MM.1S (cell line): Measurements from ENCODE around the gene PSORS1C1.

Experiments used
- DNase-seq: peaks from one replicate; pipeline ENCODE4 v3.0.0-alpha.2; 2015
- H2AFZ ChIP-seq: fragments of 300-600 bp; sonication (generic); 2 replicates; pipeline ENCODE4 v1.6.0; 2016; ENCODE audit warnings: antibody characterized with exemption, low read length
- H3F3A ChIP-seq: fragments of 300-600 bp; sonication (generic); 2 replicates; pipeline ENCODE4 v1.6.1; 2016; ENCODE audit warnings: mild to moderate bottlenecking, antibody characterized with exemption, low read length, moderate library complexity, mixed read lengths; ENCODE audit not compliant: insufficient read depth
- H3K27ac ChIP-seq: fragments of 300-600 bp; sonication (generic); 2 replicates; pipeline ENCODE4 v1.5.1; 2016; ENCODE audit warnings: mild to moderate bottlenecking, low read length
- H3K27me3 ChIP-seq: fragments of 300-600 bp; sonication (generic); replicated peaks from 2 replicates; pipeline ENCODE4 v1.6.0; 2016; ENCODE audit warnings: low read length; ENCODE audit not compliant: insufficient read depth
- H3K36me3 ChIP-seq: fragments of 300-600 bp; sonication (generic); replicated peaks from 2 replicates; pipeline ENCODE4 v1.6.1; 2016; ENCODE audit warnings: mild to moderate bottlenecking, low read length, mixed read lengths; ENCODE audit not compliant: insufficient read depth
- H3K4me1 ChIP-seq: fragments of 300-600 bp; sonication (generic); 2 replicates; pipeline ENCODE4 v1.6.1; 2016; ENCODE audit warnings: low read length, mixed read lengths
- H3K4me2 ChIP-seq: fragments of 300-600 bp; sonication (generic); 2 replicates; pipeline ENCODE4 v1.6.0; 2016; ENCODE audit warnings: low read depth, low read length
- H3K4me3 ChIP-seq: fragments of 300-600 bp; sonication (generic); 2 replicates; pipeline ENCODE4 v1.5.1; 2016; ENCODE audit warnings: low read length, mixed read lengths
- H3K79me2 ChIP-seq: fragments of 300-600 bp; sonication (generic); 2 replicates; pipeline ENCODE4 v1.6.1; 2016; ENCODE audit warnings: mixed run types, low read length, mixed read lengths
- H3K9ac ChIP-seq: fragments of 300-600 bp; sonication (generic); 2 replicates; pipeline ENCODE4 v1.6.1; 2016; ENCODE audit warnings: low read length, mixed read lengths
- H3K9me2 ChIP-seq: fragments of 300-600 bp; sonication (generic); replicated peaks from 2 replicates; pipeline ENCODE4 v1.6.1; 2016; ENCODE audit warnings: mild to moderate bottlenecking, low read length, mixed read lengths; ENCODE audit not compliant: insufficient read depth
- H3K9me3 ChIP-seq: fragments of 300-600 bp; sonication (generic); replicated peaks from 2 replicates; pipeline ENCODE4 v1.6.1; 2016; ENCODE audit warnings: mild to moderate bottlenecking, low read length, mixed read lengths; ENCODE audit not compliant: insufficient read depth
- H4K20me1 ChIP-seq: fragments of 300-600 bp; sonication (generic); 2 replicates; pipeline ENCODE4 v1.6.1; 2016; ENCODE audit warnings: mild to moderate bottlenecking, low read length, moderate library complexity, mixed read lengths; ENCODE audit not compliant: insufficient read depth
- CTCF ChIP-seq: fragments of 300-600 bp; sonication (generic); IDR thresholded peaks from 2 replicates; pipeline ENCODE4 v1.5.1; 2016; ENCODE audit warnings: antibody characterized with exemption, low read length, mixed read lengths
- EZH2 ChIP-seq: fragments of 300-600 bp; sonication (generic); optimal IDR thresholded peaks from 2 replicates; pipeline ENCODE3; 2017; ENCODE audit warnings: low read depth, mild to moderate bottlenecking, antibody characterized with exemption, low read length, mixed read lengths
- EZH2phosphoT487 ChIP-seq: fragments of 300-600 bp; sonication (generic); IDR thresholded peaks from 2 replicates; pipeline ENCODE4 v1.6.1; 2018; ENCODE audit warnings: antibody characterized with exemption, low read length

The PSORS1C1 gene

DNA sequence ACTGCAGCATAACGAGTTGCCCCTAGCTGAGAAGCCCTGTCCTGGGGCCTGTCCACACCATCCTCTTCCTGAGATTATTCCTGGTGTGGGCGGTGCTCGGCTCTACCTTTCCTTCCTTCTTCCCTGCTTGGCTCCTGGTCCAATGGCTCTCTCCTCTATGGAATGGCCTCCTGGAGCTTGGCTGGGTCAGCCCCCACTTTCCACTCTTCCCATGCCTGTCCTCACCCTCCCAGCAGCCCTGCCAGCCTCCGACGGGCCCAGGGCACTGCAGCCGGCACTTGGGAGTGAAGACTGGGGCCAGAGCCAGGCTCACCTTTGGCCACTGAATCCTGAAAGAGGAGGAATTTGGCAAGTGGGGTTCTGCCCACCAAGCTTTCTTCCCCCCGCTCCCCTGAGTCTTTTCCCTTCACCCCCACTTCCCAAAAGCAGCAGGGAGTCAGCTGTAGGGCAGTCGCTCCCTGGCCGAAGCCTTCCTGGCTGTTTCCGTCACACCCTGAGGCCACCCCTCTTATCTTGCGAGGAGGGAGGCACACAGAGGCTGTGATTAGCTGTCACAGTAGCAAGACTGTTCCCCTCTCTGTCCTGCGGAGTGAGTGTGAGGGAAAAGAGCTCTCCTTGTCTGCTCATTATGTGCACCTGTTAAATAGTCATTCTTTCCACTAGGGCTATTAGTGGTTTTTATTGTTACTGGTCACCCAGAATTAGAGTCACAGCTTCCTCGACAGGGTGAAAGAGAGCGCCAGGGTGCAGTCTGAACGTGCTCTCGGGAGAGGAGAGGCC lies 12.0 kb downstream of the PSORS1C1 start:
- Histone ChIP-seq H3K9me2 (no peaks in the 10 kb centered on the region), H3K36me3 (no peaks in the 10 kb centered on the region), H3K4me3 (no peak overlapping the region), H3F3A (no peaks in the 10 kb centered on the region), H3K79me2 (no peaks in the 10 kb centered on the region), H3K4me2 (no peak overlapping the region), H3K27ac (no peak overlapping the region), H3K9ac (no peak overlapping the region), H2AFZ (no peak overlapping the region), H4K20me1 (no peaks in the 10 kb centered on the region), H3K4me1 (0 out of 2 replicates have a peak, but pooled peaks cover 3% of the 10 kb centered on the region), H3K27me3 (peaks cover 27% of the 10 kb centered on the region), H3K9me3 (no peaks in the 10 kb centered on the region)
- TF ChIP-seq EZH2phosphoT487 (no peak), CTCF (no peak), EZH2 (no peak)
- DNase-seq, result no peak

DNA sequence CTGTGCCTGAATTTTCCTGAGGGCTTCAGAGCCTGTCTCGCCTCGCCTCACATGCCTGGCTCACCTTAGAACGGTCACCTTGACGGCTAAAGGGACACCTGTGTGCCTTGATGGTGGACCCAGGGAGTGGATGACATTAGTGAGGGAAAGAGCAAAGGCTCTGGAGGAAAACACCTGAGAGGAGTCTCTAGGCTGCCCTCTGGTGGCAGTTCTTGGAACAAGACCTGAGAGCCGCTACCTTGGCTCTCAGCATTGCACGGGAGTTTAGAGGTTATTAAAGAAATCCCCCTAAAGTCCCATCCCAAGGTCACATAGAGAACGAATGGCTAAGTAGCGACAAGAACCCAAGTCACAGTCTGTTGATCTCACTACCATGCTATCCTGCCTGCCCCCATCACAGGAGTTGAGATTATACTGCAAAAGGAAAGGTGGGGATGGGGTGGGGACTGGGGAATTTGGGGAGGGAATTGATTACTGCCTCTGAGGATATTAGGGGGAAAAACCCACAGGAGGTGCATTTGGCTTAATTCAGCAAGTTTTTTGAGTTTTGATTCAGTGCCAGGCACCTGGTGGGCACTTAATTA lies 13.6 kb downstream of the PSORS1C1 start:
- TF ChIP-seq EZH2phosphoT487 (no peak), EZH2 (no peak), CTCF (peak; percentile 76)
- Histone ChIP-seq H3K4me1 (0 out of 2 replicates have a peak, but pooled peaks cover 3% of the 10 kb centered on the region), H3K27ac (no peak overlapping the region), H3K9ac (no peak overlapping the region), H3K9me3 (no peaks in the 10 kb centered on the region), H2AFZ (peak overlapping the region; percentile 75), H3K4me2 (peak overlapping the region; percentile 26; the same call in 1 of the 2 replicates), H3K36me3 (no peaks in the 10 kb centered on the region), H3K79me2 (no peaks in the 10 kb centered on the region), H4K20me1 (no peaks in the 10 kb centered on the region), H3K9me2 (no peaks in the 10 kb centered on the region), H3F3A (no peaks in the 10 kb centered on the region), H3K4me3 (no peak overlapping the region), H3K27me3 (peaks cover 15% of the 10 kb centered on the region)
- peak; percentile 71 for DNase-seq

- Histone ChIP-seq H3K9me3 (no peaks in the 10 kb centered on the region), H3K27ac (no peak overlapping the region), H3K27me3 (peaks cover 11% of the 10 kb centered on the region; the same call in 1 of the 2 replicates), H4K20me1 (no peaks in the 10 kb centered on the region), H3F3A (no peaks in the 10 kb centered on the region), H3K36me3 (no peaks in the 10 kb centered on the region), H3K9me2 (no peaks in the 10 kb centered on the region), H3K79me2 (no peaks in the 10 kb centered on the region), H3K4me3 (no peak overlapping the region), H3K4me2 (no peak overlapping the region), H3K4me1 (0 out of 2 replicates have a peak, but pooled peaks cover 3% of the 10 kb centered on the region), H3K9ac (no peak overlapping the region), H2AFZ (no peak overlapping the region)
- DNase-seq, result no peak
- TF ChIP-seq EZH2 (no peak), EZH2phosphoT487 (no peak), CTCF (no peak)
Observed at GRCh38 chr6:31129130-31129529, 14.5 kb downstream of the PSORS1C1 start.
